Liver (tissue), 9 donors: Measurements from ENCODE around the gene HDDC3. TPM values are rescaled to one million over a fixed set of nuclear protein-coding genes. Genes with fewer than 3 reads are reported as not detected.

Experiments used
- DNase-seq: peaks from one replicate; pipeline ENCODE4 v3.0.0-alpha.2; 2017; ENCODE audit warnings: low spot score
- H3K27ac ChIP-seq, 2 donors: one replicate each; pipeline ENCODE4 v1.7.0; 2013; ENCODE audit warnings: inconsistent platforms in 2 of 2, low read length in 2 of 2, control low read depth in 1 of 2, low read depth in 1 of 2, mild to moderate bottlenecking in 1 of 2
- H3K27me3 ChIP-seq, 4 donors: one replicate each; pipeline versions ENCODE4 v1.6.1 to v1.7.0; 2013; ENCODE audit warnings: low read length in 3 of 4, inconsistent platforms in 1 of 4, mild to moderate bottlenecking in 1 of 4, moderate library complexity in 1 of 4; ENCODE audit not compliant: control insufficient read depth in 4 of 4, insufficient read depth in 4 of 4
- H3K36me3 ChIP-seq, 4 donors: one replicate each; pipeline versions ENCODE4 v1.6.1 to v1.7.0; 2013; ENCODE audit warnings: low read length in 3 of 4, mild to moderate bottlenecking in 3 of 4, low read depth in 1 of 4, moderate library complexity in 1 of 4; ENCODE audit not compliant: control insufficient read depth in 4 of 4, insufficient read depth in 3 of 4
- H3K4me1 ChIP-seq, 4 donors: one replicate each; pipeline versions ENCODE4 v1.6.1 to v1.7.0; 2013; ENCODE audit warnings: low read length in 3 of 4, mild to moderate bottlenecking in 3 of 4, moderate library complexity in 1 of 4; ENCODE audit not compliant: control insufficient read depth in 4 of 4, insufficient read depth in 4 of 4
- H3K4me3 ChIP-seq, 3 donors: one replicate each; pipeline versions ENCODE4 v1.6.1 to v1.7.0; 2013; ENCODE audit warnings: low read length in 3 of 3, control low read depth in 1 of 3, low read depth in 1 of 3, mild to moderate bottlenecking in 1 of 3
- H3K9ac ChIP-seq, 2 donors: one replicate each; pipeline ENCODE4 v1.7.0; 2013; ENCODE audit warnings: low read length in 2 of 2, mild to moderate bottlenecking in 2 of 2, moderate library complexity in 2 of 2, control low read depth in 1 of 2, low read depth in 1 of 2
- H3K9me3 ChIP-seq, 4 donors: one replicate each; pipeline versions ENCODE4 v1.6.1 to v1.7.0; 2013; ENCODE audit warnings: low read length in 3 of 4; ENCODE audit not compliant: control insufficient read depth in 4 of 4
- ATF3 ChIP-seq: IDR thresholded peaks from 2 replicates; pipeline ENCODE4 v1.6.1; 2016; ENCODE audit warnings: antibody characterized with exemption
- EGR1 ChIP-seq, 2 donors: IDR thresholded peaks; 2 replicates each; pipeline ENCODE4 v1.6.1; 2016 to 2018; ENCODE audit warnings: antibody characterized with exemption in 2 of 2, low read depth in 2 of 2
- FOXA1 ChIP-seq: IDR thresholded peaks from 2 replicates; pipeline ENCODE4 v1.6.1; 2016; ENCODE audit warnings: antibody characterized with exemption
- FOXA2 ChIP-seq: IDR thresholded peaks from 2 replicates; pipeline ENCODE4 v1.6.1; 2016; ENCODE audit warnings: antibody characterized with exemption
- GABPA ChIP-seq, 2 donors: IDR thresholded peaks in 1 of 2; conservative IDR thresholded peaks in 1 of 2; 2 replicates each; pipeline ENCODE4 v1.6.1; 2016; ENCODE audit warnings: antibody characterized with exemption in 2 of 2, mild to moderate bottlenecking in 1 of 2, moderate library complexity in 1 of 2
- HNF4A ChIP-seq, 2 donors: conservative IDR thresholded peaks; 2 replicates each; pipeline ENCODE4 v1.6.1; 2016; ENCODE audit warnings: antibody characterized with exemption in 2 of 2, mild to moderate bottlenecking in 2 of 2
- HNF4G ChIP-seq: IDR thresholded peaks from 2 replicates; pipeline ENCODE4 v1.6.1; 2016; ENCODE audit warnings: antibody characterized with exemption
- NR2F2 ChIP-seq: IDR thresholded peaks from 2 replicates; pipeline ENCODE4 v1.6.1; 2016; ENCODE audit warnings: antibody characterized with exemption
- RAD21 ChIP-seq, 2 donors: IDR thresholded peaks; 2 replicates each; pipeline ENCODE4 v1.6.1; 2016; ENCODE audit warnings: antibody characterized with exemption in 2 of 2, mild to moderate bottlenecking in 2 of 2
- REST ChIP-seq: IDR thresholded peaks from 2 replicates; pipeline ENCODE4 v1.6.1; 2016; ENCODE audit warnings: antibody characterized with exemption, mild to moderate bottlenecking
- TAF1 ChIP-seq: conservative IDR thresholded peaks from 2 replicates; pipeline ENCODE4 v1.6.1; 2016; ENCODE audit warnings: antibody characterized with exemption, mild to moderate bottlenecking
- YY1 ChIP-seq: IDR thresholded peaks from 2 replicates; pipeline ENCODE4 v1.6.1; 2016; ENCODE audit warnings: antibody characterized with exemption, mild to moderate bottlenecking
- ZBTB33 ChIP-seq: IDR thresholded peaks from 2 replicates; pipeline ENCODE4 v1.6.1; 2016; ENCODE audit warnings: antibody characterized with exemption
- WGBS: extraction: QIAGEN DNeasy Blood & Tissue Kit; methylation state at CpG from one replicate; pipeline ENCODE4 v1.1.7; 2013; 5-methylcytosine and 5-hydroxymethylcytosine counted together
- polyA plus RNA-seq, 2 donors: library from polyadenylated mRNA; stranded (reverse) in 1 of 2; unstranded in 1 of 2; fragments of 200-250 nt in 1 of 2; fragments of >200 nt in 1 of 2; fragmentation: Nextera tagmentation in 1 of 2; extraction: Ambion mirVana in 1 of 2; gene quantifications; one replicate each; pipeline versions ENCODE4 v1.2.1 to v1.2.3, GENCODE V29; 2013 to 2015
- total RNA-seq, 2 donors: library from RNA; depleted of rRNA; stranded (reverse); fragments of >200 nt; gene quantifications; one replicate each; pipeline ENCODE4 v1.2.3, GENCODE V29; 2014
- TF ChIP-seq, protein P1 (sequence below): fragments of 150-350 bp; IDR thresholded peaks from 2 replicates; pipeline ENCODE4 v1.5.1; 2017; ENCODE audit warnings: improper control_type of control experiment, low read depth, low read length; ENCODE audit not compliant: missing input control
- TF ChIP-seq, protein P2 (sequence below): IDR thresholded peaks from 2 replicates; pipeline ENCODE4 v1.6.1; 2016; ENCODE audit warnings: antibody characterized with exemption
- donor health status: healthy.
- donor health status: healthy.
- donor health status: healthy.
- donor health status: healthy.
- donor health status: healthy.

HDDC3 gene
- total and polyA plus RNA-seq, 4 donors: 12.5 to 15.4 (median 14.1) TPM

DNA sequence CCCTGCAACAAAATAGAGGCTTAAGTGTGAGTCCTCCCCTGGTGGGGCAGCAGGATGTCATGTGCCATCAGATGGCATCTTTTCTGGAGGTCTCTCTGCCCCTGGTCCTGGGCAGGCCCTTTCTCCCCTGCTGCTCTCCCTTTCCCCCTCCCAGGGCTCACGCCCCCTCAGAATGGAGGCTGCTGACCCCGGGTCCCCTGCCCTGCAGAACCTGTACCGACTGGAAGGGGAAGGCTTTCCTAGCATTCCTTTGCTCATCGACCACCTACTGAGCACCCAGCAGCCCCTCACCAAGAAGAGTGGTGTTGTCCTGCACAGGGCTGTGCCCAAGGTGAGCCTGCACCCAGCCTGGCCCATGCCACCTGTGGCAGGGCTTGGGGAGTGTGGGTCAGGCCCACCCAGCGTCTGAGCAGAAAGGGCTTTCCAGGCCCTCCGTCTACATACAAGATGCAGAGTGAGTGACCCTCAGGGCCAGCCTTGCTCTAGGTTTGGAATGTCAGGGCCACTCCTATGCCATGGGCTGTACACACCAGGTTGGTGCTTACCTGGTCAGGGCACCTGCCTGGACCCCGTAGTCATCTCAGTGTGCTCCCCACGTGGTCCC lies 40.9 kb downstream of the HDDC3 start:
- H3K9me3 ChIP-seq: no peaks in the 10 kb centered on the region
- H3K9ac ChIP-seq: no peak overlapping the region
- no peak overlapping the region for H3K4me3 ChIP-seq
- H3K27ac ChIP-seq: no peak overlapping the region
- TF ChIP-seq, protein P1, sequence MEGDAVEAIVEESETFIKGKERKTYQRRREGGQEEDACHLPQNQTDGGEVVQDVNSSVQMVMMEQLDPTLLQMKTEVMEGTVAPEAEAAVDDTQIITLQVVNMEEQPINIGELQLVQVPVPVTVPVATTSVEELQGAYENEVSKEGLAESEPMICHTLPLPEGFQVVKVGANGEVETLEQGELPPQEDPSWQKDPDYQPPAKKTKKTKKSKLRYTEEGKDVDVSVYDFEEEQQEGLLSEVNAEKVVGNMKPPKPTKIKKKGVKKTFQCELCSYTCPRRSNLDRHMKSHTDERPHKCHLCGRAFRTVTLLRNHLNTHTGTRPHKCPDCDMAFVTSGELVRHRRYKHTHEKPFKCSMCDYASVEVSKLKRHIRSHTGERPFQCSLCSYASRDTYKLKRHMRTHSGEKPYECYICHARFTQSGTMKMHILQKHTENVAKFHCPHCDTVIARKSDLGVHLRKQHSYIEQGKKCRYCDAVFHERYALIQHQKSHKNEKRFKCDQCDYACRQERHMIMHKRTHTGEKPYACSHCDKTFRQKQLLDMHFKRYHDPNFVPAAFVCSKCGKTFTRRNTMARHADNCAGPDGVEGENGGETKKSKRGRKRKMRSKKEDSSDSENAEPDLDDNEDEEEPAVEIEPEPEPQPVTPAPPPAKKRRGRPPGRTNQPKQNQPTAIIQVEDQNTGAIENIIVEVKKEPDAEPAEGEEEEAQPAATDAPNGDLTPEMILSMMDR: no peak
- TF ChIP-seq FOXA2 (no peak), EGR1 (IDR thresholded peaks at IDR 0.05; ENCODE audit: low read depth in 2 of 2) (no peak), GABPA (IDR thresholded peaks at IDR 0.05 in 1 of 2, conservative IDR thresholded peaks at IDR 0.05 in 1 of 2) (no peak), TAF1 (no peak), FOXA1 (no peak), RAD21 (IDR thresholded peaks at IDR 0.05) (no peak), ATF3 (no peak), NR2F2 (no peak), ZBTB33 (no peak), YY1 (no peak), REST (no peak)
- TF ChIP-seq, protein P2, sequence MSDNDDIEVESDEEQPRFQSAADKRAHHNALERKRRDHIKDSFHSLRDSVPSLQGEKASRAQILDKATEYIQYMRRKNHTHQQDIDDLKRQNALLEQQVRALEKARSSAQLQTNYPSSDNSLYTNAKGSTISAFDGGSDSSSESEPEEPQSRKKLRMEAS: no peak
- no peak for DNase-seq
- peaks cover 0 to 9% (median 8%) of the 10 kb centered on the region in 4 donors for H3K4me1 ChIP-seq
- 89% methylated on average over 8 of the region's 8 CpGs for WGBS
- peaks cover 28 to 79% (median 43%) of the 10 kb centered on the region in 4 donors for H3K36me3 ChIP-seq
- no peaks in the 10 kb centered on the region for H3K27me3 ChIP-seq

- no peak overlapping the region for H3K4me3 ChIP-seq
- H3K27me3 ChIP-seq: no peaks in the 10 kb centered on the region
- peaks cover 28 to 73% (median 41%) of the 10 kb centered on the region in 4 donors for H3K36me3 ChIP-seq
- no peak overlapping the region for H3K27ac ChIP-seq
- 93% methylated on average over 12 of the region's 12 CpGs for WGBS
- H3K4me1 ChIP-seq: peaks cover 2 to 15% (median 14%) of the 10 kb centered on the region in 4 donors
- no peak for TF ChIP-seq HNF4G
- no peak for TF ChIP-seq YY1
- TF ChIP-seq, protein P1: no peak
- TF ChIP-seq, protein P2: no peak
- no peak for TF ChIP-seq HNF4A (conservative IDR thresholded peaks at IDR 0.05)
- TF ChIP-seq NR2F2: no peak
- no peak for DNase-seq
- no peak overlapping the region for H3K9ac ChIP-seq
- no peaks in the 10 kb centered on the region for H3K9me3 ChIP-seq
Measured at GRCh38 chr15:90890839-90891238, 41.5 kb downstream of the HDDC3 start.
